Endothelial cell of umbilical vein (primary cell): ENCODE data around the gene ADCY2. TPM values are rescaled to one million over a fixed set of nuclear protein-coding genes. Genes with fewer than 3 reads are reported as not detected.

ENCODE experiments used
- BruUV-seq: library from RNA; stranded (reverse); fragments of 400-500 nt; replicated peaks from 2 replicates; lab custom pipeline; 2021; lab: Mats Ljungman, UMichigan
- CTCF ChIA-PET: fragments of 300-600, 350-600 bp; sonication (Branson Sonifier 250); formaldehyde crosslinking; loops from one replicate; lab custom pipeline; 2021; ENCODE audit warnings: antibody characterized with exemption, inconsistent platforms; lab: Charles Lee
- POLR2A ChIA-PET: fragments of 300-600, 350-600 bp; sonication (Branson Sonifier 250); formaldehyde crosslinking; loops from one replicate; lab custom pipeline; 2021; ENCODE audit warnings: antibody characterized with exemption, inconsistent platforms; lab: Charles Lee
- DNase-seq: peaks from one replicate; pipeline ENCODE4 v3.0.0-alpha.2; 2011; ENCODE audit warnings: low read depth, low spot score
- FAIRE-seq: peaks from 2 replicates; lab custom pipeline; 2011; peaks lifted over from hg19 to GRCh38; lab: Jason Lieb, UNC
- H2AFZ ChIP-seq: 2 replicates; pipeline ENCODE4 v1.6.0; 2012; ENCODE audit warnings: low read depth, low read length, control low read depth, inconsistent platforms
- H3K27ac ChIP-seq: 2 replicates; pipeline ENCODE4 v1.5.1; 2011; ENCODE audit warnings: low read depth, mild to moderate bottlenecking, control low read depth, low read length, moderate library complexity; ENCODE audit not compliant: insufficient read depth
- H3K27me3 ChIP-seq, 2 experiments: 2 replicates each; pipeline versions ENCODE4 v1.6.0 to v1.6.1; 2011; ENCODE audit warnings: low read length in 2 of 2, mixed read lengths in 1 of 2; ENCODE audit not compliant: control insufficient read depth in 2 of 2, insufficient read depth in 2 of 2
- H3K36me3 ChIP-seq, 2 experiments: 2 replicates in 1 of 2; 3 replicates in 1 of 2; pipeline ENCODE4 v1.5.1; 2011; ENCODE audit warnings: low read length in 2 of 2, mild to moderate bottlenecking in 1 of 2, moderate library complexity in 1 of 2; ENCODE audit not compliant: control insufficient read depth in 2 of 2, insufficient read depth in 2 of 2; ENCODE audit errors: extremely low read depth in 1 of 2
- H3K4me1 ChIP-seq: 3 replicates; pipeline ENCODE4 v1.5.1; 2011; ENCODE audit warnings: mild to moderate bottlenecking, low read length; ENCODE audit not compliant: control insufficient read depth, insufficient read depth; ENCODE audit errors: extremely low read depth
- H3K4me2 ChIP-seq: 2 replicates; pipeline ENCODE4 v1.6.1; 2011; ENCODE audit warnings: low read length, control low read depth, mixed read lengths; ENCODE audit not compliant: insufficient read depth
- H3K4me3 ChIP-seq, 3 experiments: fragments of 200-600 bp in 1 of 3; sonication (generic), shearing (Covaris generic) in 1 of 3; replicated peaks in 1 of 3; 2 replicates each; pipeline ENCODE4 v1.5.1; 2011 to 2016; ENCODE audit warnings: control low read depth in 3 of 3, low read length in 3 of 3, mild to moderate bottlenecking in 2 of 3, inconsistent platforms in 1 of 3, low read depth in 1 of 3, moderate library complexity in 1 of 3; ENCODE audit not compliant: insufficient read depth in 1 of 3
- H3K79me2 ChIP-seq: 2 replicates; pipeline ENCODE4 v1.6.0; 2012; ENCODE audit warnings: low read length, inconsistent platforms; ENCODE audit not compliant: control insufficient read depth, insufficient read depth
- H3K9ac ChIP-seq: replicated peaks from 2 replicates; pipeline ENCODE3; 2011; ENCODE audit warnings: low read length, control low read depth; ENCODE audit not compliant: insufficient read depth; ENCODE audit errors: extremely low read depth
- H3K9me1 ChIP-seq: replicated peaks from 3 replicates; pipeline ENCODE4 v1.6.0; 2011; ENCODE audit warnings: mild to moderate bottlenecking, low read length; ENCODE audit not compliant: control insufficient read depth, insufficient read depth; ENCODE audit errors: extremely low read depth
- H3K9me3 ChIP-seq: replicated peaks from 2 replicates; pipeline ENCODE4 v1.5.1; 2012; ENCODE audit warnings: low read length, inconsistent platforms; ENCODE audit not compliant: control insufficient read depth, insufficient read depth
- H4K20me1 ChIP-seq: replicated peaks from 2 replicates; pipeline ENCODE3; 2011; ENCODE audit warnings: mild to moderate bottlenecking, low read length; ENCODE audit not compliant: control insufficient read depth, insufficient read depth; ENCODE audit errors: extremely low read depth
- EZH2 ChIP-seq: IDR thresholded peaks from 2 replicates; pipeline ENCODE4 v1.6.1; 2012; ENCODE audit warnings: borderline replicate concordance, low read depth, mild to moderate bottlenecking, moderate library complexity, low read length, inconsistent platforms; ENCODE audit not compliant: severe bottlenecking
- GATA2 ChIP-seq: IDR thresholded peaks from 2 replicates; pipeline ENCODE4 v1.7.0; 2011; ENCODE audit warnings: low read depth, mild to moderate bottlenecking, moderate library complexity, mixed read lengths, low read length; ENCODE audit not compliant: insufficient read length, insufficient read depth
- MYC ChIP-seq: IDR thresholded peaks from one replicate; pipeline ENCODE4 v1.6.1; 2011; ENCODE audit warnings: mild to moderate bottlenecking, low read depth, low read length
- POLR2A ChIP-seq: IDR thresholded peaks from 2 replicates; pipeline ENCODE4 v1.6.1; 2012; ENCODE audit warnings: low read depth, mild to moderate bottlenecking, control low read depth, low read length
- POLR2AphosphoS5 ChIP-seq: IDR thresholded peaks from 2 replicates; pipeline ENCODE4 v1.6.1; 2012; ENCODE audit warnings: low read depth, mild to moderate bottlenecking, control low read depth, low read length, moderate library complexity; ENCODE audit not compliant: insufficient read depth
- dilution Hi-C: fragments of 300-500 bp; cut with MboI; formaldehyde crosslinking; loops from one replicate; pipeline ENCODE4 v1.15.0; 2019; ENCODE audit warnings: low sequenced_read_pairs; ENCODE audit not compliant: extremely low pct_ligation_motif_present
- intact Hi-C: fragments of 100-400 bp; cut with micrococcal nuclease; formaldehyde crosslinking; loops from one replicate; pipeline ENCODE4 v1.10.0; 2022
- polyA plus RNA-seq, 4 experiments: library from polyadenylated mRNA; depleted of rRNA in 3 of 4; stranded (reverse) in 3 of 4; unstranded in 1 of 4; fragments of >200 nt; gene quantifications; 2 replicates each; pipeline versions ENCODE4 v1.2.1 to v1.2.3, GENCODE V29; 2011 to 2012; ENCODE audit warnings: missing spikeins in 1 of 4
- total RNA-seq: library from RNA; stranded (reverse); gene quantifications from 2 replicates; pipeline ENCODE4 v1.2.3, GENCODE V29; 2021
- TF ChIP-seq, protein P1 (sequence below): IDR thresholded peaks from 2 replicates; pipeline ENCODE4 v1.6.1; 2011; ENCODE audit not compliant: insufficient read depth, insufficient read length
- TF ChIP-seq, protein P2 (sequence below), 2 donors: IDR thresholded peaks; 1 replicate in 1 of 2; 2 replicates in 1 of 2; pipeline ENCODE4 v1.5.1; 2011; ENCODE audit warnings: low read length in 2 of 2, mild to moderate bottlenecking in 2 of 2, moderate library complexity in 2 of 2, control low read depth in 1 of 2, inconsistent platforms in 1 of 2, low read depth in 1 of 2; ENCODE audit not compliant: insufficient read depth in 1 of 2; ENCODE audit errors: extremely low read depth in 1 of 2

The ADCY2 gene
- total and polyA plus RNA-seq, 2 donors (not counting 3 experiments of a cell fraction or from before 2014, with no cell fraction given): under 0.01 TPM; not detected in 1

DNA sequence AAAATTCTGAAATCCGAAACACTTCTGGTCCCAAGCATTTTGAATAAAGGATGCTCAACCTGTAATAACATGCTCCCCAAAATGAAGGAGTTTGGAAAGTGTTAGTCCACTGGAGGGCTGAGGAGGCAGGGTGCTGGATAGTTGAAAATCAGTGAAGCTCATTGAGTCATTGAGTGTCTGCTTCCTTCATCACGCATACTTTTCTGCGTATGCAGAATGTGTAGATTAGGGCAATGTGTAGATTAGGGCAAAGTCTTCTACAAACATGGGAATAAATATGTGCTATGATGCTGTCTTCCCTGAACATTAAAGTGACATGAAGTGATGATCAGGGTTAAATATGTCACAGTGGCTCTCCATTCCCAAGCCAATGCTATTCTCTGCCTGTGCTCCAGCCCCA lies 261.2 kb downstream of the ADCY2 start:
- Histone ChIP-seq H3K9me1 (no peaks in the 10 kb centered on the region), H3K36me3 (no peaks in the 10 kb centered on the region), H3K27ac (no peak overlapping the region), H4K20me1 (no peaks in the 10 kb centered on the region), H3K4me1 (no peaks in the 10 kb centered on the region), H3K4me2 (no peak overlapping the region), H3K9ac (no peak overlapping the region), H3K79me2 (no peaks in the 10 kb centered on the region), H3K27me3 (no peaks in the 10 kb centered on the region), H3K9me3 (peaks cover 1% of the 10 kb centered on the region), H3K4me3 (no peak overlapping the region), H2AFZ (no peak overlapping the region)
- no peak for DNase-seq
- ChIA-PET POLR2A (no interaction called here), CTCF (no interaction called here)
- intact Hi-C loops: no loop called here
- BruUV-seq: no TSS peak
- dilution Hi-C loops: no loop called here
- TF ChIP-seq GATA2 (no peak), POLR2A (no peak), MYC (no peak), POLR2AphosphoS5 (no peak), EZH2 (no peak)
- TF ChIP-seq, protein P1, sequence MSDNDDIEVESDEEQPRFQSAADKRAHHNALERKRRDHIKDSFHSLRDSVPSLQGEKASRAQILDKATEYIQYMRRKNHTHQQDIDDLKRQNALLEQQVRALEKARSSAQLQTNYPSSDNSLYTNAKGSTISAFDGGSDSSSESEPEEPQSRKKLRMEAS: no peak
- TF ChIP-seq, protein P2, sequence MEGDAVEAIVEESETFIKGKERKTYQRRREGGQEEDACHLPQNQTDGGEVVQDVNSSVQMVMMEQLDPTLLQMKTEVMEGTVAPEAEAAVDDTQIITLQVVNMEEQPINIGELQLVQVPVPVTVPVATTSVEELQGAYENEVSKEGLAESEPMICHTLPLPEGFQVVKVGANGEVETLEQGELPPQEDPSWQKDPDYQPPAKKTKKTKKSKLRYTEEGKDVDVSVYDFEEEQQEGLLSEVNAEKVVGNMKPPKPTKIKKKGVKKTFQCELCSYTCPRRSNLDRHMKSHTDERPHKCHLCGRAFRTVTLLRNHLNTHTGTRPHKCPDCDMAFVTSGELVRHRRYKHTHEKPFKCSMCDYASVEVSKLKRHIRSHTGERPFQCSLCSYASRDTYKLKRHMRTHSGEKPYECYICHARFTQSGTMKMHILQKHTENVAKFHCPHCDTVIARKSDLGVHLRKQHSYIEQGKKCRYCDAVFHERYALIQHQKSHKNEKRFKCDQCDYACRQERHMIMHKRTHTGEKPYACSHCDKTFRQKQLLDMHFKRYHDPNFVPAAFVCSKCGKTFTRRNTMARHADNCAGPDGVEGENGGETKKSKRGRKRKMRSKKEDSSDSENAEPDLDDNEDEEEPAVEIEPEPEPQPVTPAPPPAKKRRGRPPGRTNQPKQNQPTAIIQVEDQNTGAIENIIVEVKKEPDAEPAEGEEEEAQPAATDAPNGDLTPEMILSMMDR (IDR thresholded peaks at IDR 0.05; ENCODE audit: extremely low read depth in 1 of 2, insufficient read depth in 1 of 2, low read depth in 1 of 2, low read length in 2 of 2): no peak
- FAIRE-seq: no peak
